Heart right ventricle (tissue), 16 donors: ENCODE measurements around the gene ZNF575. TPM values are rescaled to one million over a fixed set of nuclear protein-coding genes. Genes with fewer than 3 reads are reported as not detected.
"Not testable (repeated sequence)": the region's sequence is repeated elsewhere in the genome, so short reads cannot be mapped to it uniquely, and the experiment has no call there.

ENCODE experiments used
- ATAC-seq, 8 donors: fragments of 200-7000 bp; cut with Tn5 transposase; one replicate each; pipeline ENCODE4 v1.9.1; 2020; ENCODE audit warnings: mild to moderate bottlenecking in 8 of 8, moderate library complexity in 8 of 8, moderate number of reproducible peaks in 1 of 8
- DNase-seq, 2 donors: peaks; one replicate each; pipeline ENCODE4 v3.0.0-alpha.2; 2020
- H3K27ac ChIP-seq, 10 donors: fragments of 200-600 bp; sonication (generic) in 2 of 10; one replicate each; pipeline versions ENCODE4 v1.5.0 to v1.8.0; 2020 to 2022; ENCODE audit warnings: mild to moderate bottlenecking in 3 of 10
- H3K27me3 ChIP-seq, 7 donors: fragments of 200-600 bp; one replicate each; pipeline ENCODE4 v1.8.0; 2021 to 2022; ENCODE audit warnings: mild to moderate bottlenecking in 2 of 7
- H3K36me3 ChIP-seq, 9 donors: fragments of 200-600 bp; sonication (generic) in 1 of 9; one replicate each; pipeline versions ENCODE4 v1.5.0 to v1.8.0; 2020 to 2022; ENCODE audit warnings: mild to moderate bottlenecking in 2 of 9
- H3K4me1 ChIP-seq, 9 donors: fragments of 200-600 bp; sonication (generic) in 1 of 9; one replicate each; pipeline versions ENCODE4 v1.5.0 to v1.8.0; 2020 to 2022; ENCODE audit warnings: mild to moderate bottlenecking in 4 of 9
- H3K4me3 ChIP-seq, 10 donors: fragments of 200-600 bp; sonication (generic) in 2 of 10; one replicate each; pipeline versions ENCODE4 v1.5.0 to v1.8.0; 2020 to 2022; ENCODE audit warnings: mild to moderate bottlenecking in 7 of 10, moderate library complexity in 2 of 10
- H3K9me3 ChIP-seq, 11 donors: fragments of 200-600 bp in 10 of 11; sonication (generic) in 2 of 11; one replicate each; pipeline versions ENCODE4 v1.5.0 to v1.8.0; 2013 to 2022; ENCODE audit warnings: mild to moderate bottlenecking in 2 of 11, control low read depth in 1 of 11, moderate library complexity in 1 of 11
- WGBS, 2 donors: extraction: QIAGEN DNeasy Blood & Tissue Kit; methylation state at CpG; one replicate each; pipeline ENCODE4 v1.1.7; 2013; ENCODE audit warnings: inconsistent platforms in 1 of 2; 5-methylcytosine and 5-hydroxymethylcytosine counted together
- intact Hi-C, 10 donors: fragments of 100-400 bp; cut with DNase I; formaldehyde crosslinking; loops; one replicate each; pipeline versions ENCODE4 v1.11.1 to v1.14.2; 2022
- polyA plus RNA-seq, 2 donors: library from polyadenylated mRNA; stranded (reverse); fragments of 200-250 nt; gene quantifications; one replicate each; pipeline ENCODE4 v1.2.3, GENCODE V29; 2013
- total RNA-seq, 10 donors: library from RNA; stranded (reverse); fragmentation: NEBNext Ultra II Directional in 3 of 10; extraction: Animal tissue kit (Norgen Biotek cat#: 25700) in 3 of 10; gene quantifications; one replicate each; pipeline versions ENCODE4 v1.2.1 to v1.2.4, GENCODE V29; 2021 to 2023
- TF ChIP-seq, protein P1 (sequence below), 9 donors: fragments of 200-600 bp; sonication (generic) in 2 of 9; IDR thresholded peaks; one replicate each; pipeline versions ENCODE4 v1.5.0 to v1.8.0; 2021 to 2022; ENCODE audit warnings: antibody characterized with exemption in 9 of 9, mild to moderate bottlenecking in 5 of 9, moderate library complexity in 1 of 9
- donor health status: Arrhythmogenic right ventricular cardiomyopathy.
- donor health status: ischemic (EF 13 %, LVEDD 7.1; RV severe dilation, severe dysfunction).
- donor health status: healthy with polysubstance abuse.
- donor health status: DM: no; HTN: yes; CAD: no.
- donor health status: DM: no; HTN: no; CAD: no.
- donor health status: ischemic (EF 25% LVEDD 6.9; RV normal size, moderate dysfunction).
- donor health status: ischemic (EF 25% LVEDD 5.7; RV mildly dilated, moderate dysfunction).
- donor health status: healthy.
- donor health status: DM: yes; HTN: yes; CAD: no.
- donor health status: Ischemic cardiomyopathy.
- donor health status: ischemic (EF 35%, LVEDD 5.7; RV mildly dilated, moderate dysfunction).
- donor health status: nonischemic (EF 11% LVEDD 7.7; RV severe dilation, severe dysfunction).
- donor health status: DM: yes; HTN: yes; CAD: no.
- donor health status: PGD.
- donor health status: ischemic (EF 29% LVEDD 5.4; RV normal size, mild dysfunction).
- donor health status: nonischemic (EF 23%, LVEDD 6.1; RV moderate dilation, normal function).

ZNF575 gene
- total and polyA plus RNA-seq, 12 donors, result 0.45 to 2.0 (median 1.2) TPM

DNA sequence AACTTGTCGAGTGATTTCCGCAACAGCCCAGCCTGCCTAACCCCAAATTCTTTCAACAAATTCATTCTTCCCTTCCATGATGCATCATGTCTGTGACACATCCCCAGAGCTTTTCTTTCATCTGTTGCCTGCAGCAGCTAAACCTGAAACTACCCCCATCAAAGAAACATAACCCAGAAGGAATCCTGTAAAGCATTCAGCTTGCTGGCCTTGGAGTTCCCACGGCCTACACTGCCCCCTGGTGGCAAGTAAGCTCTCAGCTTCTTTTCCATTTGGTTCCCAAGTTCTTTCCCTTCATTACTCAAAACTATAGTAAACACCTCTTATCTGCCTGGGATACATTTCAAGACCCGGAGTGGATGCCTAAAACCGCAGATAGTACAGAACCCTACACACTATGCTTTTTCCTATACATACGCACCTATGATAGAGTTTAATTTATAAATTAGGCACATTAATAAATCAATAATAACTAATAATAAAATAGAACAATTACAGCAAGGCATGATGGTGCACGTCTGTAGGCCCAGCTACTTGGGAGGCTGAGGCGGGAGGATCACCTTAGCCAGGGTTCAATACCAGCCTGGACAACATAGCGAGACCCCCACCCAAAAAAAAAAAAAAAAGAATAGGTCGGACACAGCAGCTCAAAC lies 13.4 kb upstream of the ZNF575 start:
- Histone ChIP-seq H3K4me3 (no peak overlapping the region), H3K36me3 (peaks cover 0 to 28% (median 0%) of the 10 kb centered on the region in 9 donors), H3K4me1 (peaks cover 0 to 12% (median 2%) of the 10 kb centered on the region in 9 donors), H3K27ac (no peak overlapping the region), H3K27me3 (no peaks in the 10 kb centered on the region), H3K9me3 (no peaks in the 10 kb centered on the region)
- WGBS, 2 donors, result 51 to 54% methylated on average over 10 of the region's 10 CpGs
- peak; percentile 69 to 78 for DNase-seq
- TF ChIP-seq, protein P1, sequence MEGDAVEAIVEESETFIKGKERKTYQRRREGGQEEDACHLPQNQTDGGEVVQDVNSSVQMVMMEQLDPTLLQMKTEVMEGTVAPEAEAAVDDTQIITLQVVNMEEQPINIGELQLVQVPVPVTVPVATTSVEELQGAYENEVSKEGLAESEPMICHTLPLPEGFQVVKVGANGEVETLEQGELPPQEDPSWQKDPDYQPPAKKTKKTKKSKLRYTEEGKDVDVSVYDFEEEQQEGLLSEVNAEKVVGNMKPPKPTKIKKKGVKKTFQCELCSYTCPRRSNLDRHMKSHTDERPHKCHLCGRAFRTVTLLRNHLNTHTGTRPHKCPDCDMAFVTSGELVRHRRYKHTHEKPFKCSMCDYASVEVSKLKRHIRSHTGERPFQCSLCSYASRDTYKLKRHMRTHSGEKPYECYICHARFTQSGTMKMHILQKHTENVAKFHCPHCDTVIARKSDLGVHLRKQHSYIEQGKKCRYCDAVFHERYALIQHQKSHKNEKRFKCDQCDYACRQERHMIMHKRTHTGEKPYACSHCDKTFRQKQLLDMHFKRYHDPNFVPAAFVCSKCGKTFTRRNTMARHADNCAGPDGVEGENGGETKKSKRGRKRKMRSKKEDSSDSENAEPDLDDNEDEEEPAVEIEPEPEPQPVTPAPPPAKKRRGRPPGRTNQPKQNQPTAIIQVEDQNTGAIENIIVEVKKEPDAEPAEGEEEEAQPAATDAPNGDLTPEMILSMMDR (IDR thresholded peaks at IDR 0.05), result peak; percentile 78 to 95 (median 90)
- intact Hi-C loops, result loop anchor here (1.0 to 5.0 kb wide), 3 partner anchors 57 to 73 kb away; no protein-coding TSS in a partner anchor
- peak in 6 of 8 donors; percentile 60 to 79 (median 70) for ATAC-seq

DNA sequence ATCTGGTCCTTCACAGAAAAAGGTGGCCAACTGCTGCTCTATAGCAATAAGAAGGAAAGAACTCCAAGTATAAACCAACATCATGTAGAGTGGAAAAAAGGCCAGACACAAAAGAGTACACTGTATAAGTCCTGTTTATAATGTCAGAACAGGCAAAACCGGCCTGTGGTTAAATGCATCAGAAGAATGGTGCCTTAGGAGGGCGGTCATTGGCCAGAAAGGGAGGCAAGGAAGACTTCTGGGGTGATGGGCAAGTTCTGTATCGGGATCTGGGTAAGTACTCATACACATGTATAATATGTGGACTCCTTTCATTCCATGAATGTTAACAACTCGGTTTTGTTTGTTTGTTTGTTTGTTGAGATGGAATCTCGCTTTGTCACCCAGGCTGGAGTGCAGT lies 10.1 kb upstream of the ZNF575 start:
- Histone ChIP-seq H3K27ac (no peak overlapping the region), H3K27me3 (no peaks in the 10 kb centered on the region), H3K4me1 (peaks cover 0 to 39% (median 29%) of the 10 kb centered on the region in 9 donors), H3K9me3 (no peaks in the 10 kb centered on the region), H3K4me3 (no peak overlapping the region), H3K36me3 (peaks cover 0 to 14% (median 0%) of the 10 kb centered on the region in 9 donors)
- 89 to 91% methylated on average over 5 of the region's 5 CpGs for WGBS, 2 donors
- ATAC-seq (no peak), DNase-seq (no peak)
- TF ChIP-seq, protein P1 (IDR thresholded peaks at IDR 0.05), result no peak
- intact Hi-C loops, result loop anchor here in 1 of 10 donors (5.0 kb wide), 1 partner anchor 61 kb away; no protein-coding TSS in a partner anchor

- WGBS, 2 donors, result 99% methylated on average over 8 of the region's 8 CpGs
- intact Hi-C loops, result loop anchor here in 1 of 10 donors (5.0 kb wide), 1 partner anchor 61 kb away; no protein-coding TSS in a partner anchor
- not testable (repeated sequence) for ATAC-seq, DNase-seq, H3K27me3 ChIP-seq, H3K9me3 ChIP-seq, H3K27ac ChIP-seq, H3K4me3 ChIP-seq
- Histone ChIP-seq H3K4me1 (peaks cover 0 to 42% (median 36%) of the 10 kb centered on the region in 9 donors), H3K36me3 (peaks cover 0 to 14% (median 0%) of the 10 kb centered on the region in 9 donors)
These were observed 9.3 kb upstream of the ZNF575 start for GRCh38 chr19:43523696-43524095.

DNA sequence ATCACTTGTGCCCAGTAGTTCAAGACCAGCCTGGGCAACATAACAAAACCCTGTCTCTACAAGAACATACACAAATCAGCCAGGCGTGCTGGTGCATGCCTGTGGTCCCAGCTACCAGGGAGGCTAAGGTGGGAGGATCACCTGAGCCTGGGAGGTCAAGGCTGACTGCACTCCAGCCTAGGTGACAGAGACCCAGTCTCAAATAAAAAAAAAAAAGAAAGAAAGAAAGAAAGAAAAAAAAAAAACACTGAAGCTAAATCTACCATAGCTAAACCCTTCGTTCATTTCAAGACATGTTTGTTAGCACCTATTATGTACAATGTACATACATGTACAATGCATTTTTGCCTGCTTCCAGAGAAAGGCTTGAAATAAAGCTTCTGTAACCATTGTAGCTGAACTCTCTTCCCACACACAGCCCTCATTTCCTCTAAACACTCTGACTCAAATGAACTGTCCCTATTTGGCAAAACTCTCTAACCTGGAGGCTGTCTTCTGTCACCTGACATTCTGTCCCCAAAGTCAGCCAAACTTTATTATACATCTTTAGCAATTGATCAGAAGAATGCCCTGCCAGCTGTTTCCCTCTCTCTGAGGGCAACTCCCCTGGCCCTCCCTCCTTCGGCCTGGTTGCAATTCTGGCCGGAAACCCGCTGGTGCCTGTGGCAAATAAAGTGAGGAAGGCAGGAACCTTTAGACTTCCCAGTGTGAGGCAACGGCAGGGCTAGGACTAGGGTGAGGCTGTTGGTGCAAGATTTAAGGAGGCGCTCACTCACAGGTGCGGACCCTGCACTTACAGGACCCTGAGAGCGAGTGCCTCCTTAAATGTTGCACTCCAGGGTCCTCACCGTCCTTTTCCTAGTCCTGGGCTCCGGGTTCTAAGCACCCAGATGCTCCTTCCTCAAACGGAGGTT lies 7.8 kb upstream of the ZNF575 start:
- Histone ChIP-seq H3K27ac (peak overlapping the region in 9 of 10 donors; percentile 20 to 88 (median 83)), H3K36me3 (peaks cover 0 to 14% (median 0%) of the 10 kb centered on the region in 9 donors), H3K9me3 (no peaks in the 10 kb centered on the region), H3K27me3 (no peaks in the 10 kb centered on the region), H3K4me3 (peak overlapping the region; percentile 45 to 100 (median 90)), H3K4me1 (peaks cover 0 to 39% (median 33%) of the 10 kb centered on the region in 9 donors)
- DNase-seq (peak; percentile 25 to 43), ATAC-seq (peak in 6 of 8 donors; percentile 34 to 65 (median 44))
- TF ChIP-seq, protein P1 (IDR thresholded peaks at IDR 0.05), result no peak
- intact Hi-C loops, result loop anchor here in 1 of 10 donors (5.0 kb wide), 1 partner anchor 63 kb away; no protein-coding TSS in a partner anchor
- WGBS, 2 donors, result 24 to 31% methylated on average over 12 of the region's 12 CpGs
